HCT116 (cell line): ENCODE data around the gene BFSP1. TPM values are rescaled to one million over a fixed set of nuclear protein-coding genes. Genes with fewer than 3 reads are reported as not detected.

Experiments used
- ATAC-seq: fragments of 200-7000 bp; cut with Tn5 transposase; 2 replicates; pipeline ENCODE4 v1.9.1; 2020; ENCODE audit warnings: mild to moderate bottlenecking, moderate library complexity
- BruUV-seq: library from RNA; stranded (reverse); fragments of 400-500 nt; replicated peaks from 2 replicates; lab custom pipeline; 2021; lab: Mats Ljungman, UMichigan
- CTCF ChIA-PET: fragments of 300-600 bp; sonication (Branson Sonifier 250); formaldehyde crosslinking; loops from one replicate; lab custom pipeline; 2021; ENCODE audit warnings: antibody characterized with exemption; lab: Charles Lee
- POLR2A ChIA-PET: fragments of 300-600, 350-600 bp; sonication (Branson Sonifier 250); formaldehyde crosslinking; loops from one replicate; lab custom pipeline; 2021; ENCODE audit warnings: antibody characterized with exemption; lab: Charles Lee
- RAD21 ChIA-PET, 2 experiments: fragments of 300-600 bp; sonication (Branson Sonifier 250); formaldehyde crosslinking; loops; one replicate each; lab custom pipeline; 2023; ENCODE audit warnings: low total read pairs in 2 of 2; ENCODE audit not compliant: uncharacterized antibody in 2 of 2, unreplicated experiment in 2 of 2, low non-redundant PET in 1 of 2; lab: Charles Lee
- DNase-seq: peaks from one replicate; pipeline ENCODE4 v3.0.0-alpha.2; 2010; ENCODE audit warnings: low read depth, low spot score
- H2AFZ ChIP-seq: fragments of 200-600 bp; shearing (Covaris generic), sonication (generic); 2 replicates; pipeline ENCODE4 v1.6.1; 2017; ENCODE audit warnings: low read depth, mixed run types, mixed read lengths, antibody characterized with exemption, low read length; ENCODE audit not compliant: poor library complexity, severe bottlenecking
- H3K27ac ChIP-seq: 2 replicates; pipeline ENCODE4 v1.5.1; 2012; ENCODE audit warnings: low read depth, low read length
- H3K27me3 ChIP-seq: fragments of 200-600 bp; sonication (generic); 2 replicates; pipeline ENCODE4 v1.6.1; 2016; ENCODE audit warnings: mixed run types, low read length, mixed read lengths; ENCODE audit not compliant: insufficient read depth
- H3K36me3 ChIP-seq, 2 experiments: fragments of 200-500 bp in 1 of 2; fragments of 200-600 bp in 1 of 2; sonication (Bioruptor generic) in 1 of 2; sonication (generic) in 1 of 2; 2 replicates each; pipeline versions ENCODE4 v1.5.1 to v1.6.1; 2014 to 2016; ENCODE audit warnings: low read length in 2 of 2, inconsistent platforms in 1 of 2, mixed read lengths in 1 of 2, mixed run types in 1 of 2; ENCODE audit not compliant: insufficient read depth in 2 of 2, control insufficient read depth in 1 of 2
- H3K4me1 ChIP-seq, 2 experiments: fragments of 200-600 bp in 1 of 2; sonication (generic) in 1 of 2; 2 replicates each; pipeline versions ENCODE4 v1.5.1 to v1.6.1; 2012 to 2017; ENCODE audit warnings: low read length in 2 of 2, inconsistent platforms in 1 of 2, mild to moderate bottlenecking in 1 of 2, mixed read lengths in 1 of 2, mixed run types in 1 of 2, moderate library complexity in 1 of 2; ENCODE audit not compliant: insufficient read depth in 2 of 2, control insufficient read depth in 1 of 2
- H3K4me2 ChIP-seq: fragments of 200-600 bp; sonication (generic); 2 replicates; pipeline ENCODE4 v1.6.1; 2017; ENCODE audit warnings: mixed run types, low read length, mixed read lengths
- H3K4me3 ChIP-seq, 2 experiments: fragments of 200-600 bp in 1 of 2; sonication (generic) in 1 of 2; replicated peaks in 1 of 2; 2 replicates each; pipeline ENCODE4 v1.5.1; 2011 to 2016; ENCODE audit warnings: low read length in 2 of 2, control low read depth in 1 of 2, low read depth in 1 of 2, mild to moderate bottlenecking in 1 of 2, mixed read lengths in 1 of 2, mixed run types in 1 of 2
- H3K79me2 ChIP-seq: fragments of 200-600 bp; sonication (generic); 2 replicates; pipeline ENCODE4 v1.6.1; 2017; ENCODE audit warnings: mild to moderate bottlenecking, mixed run types, low read length, moderate library complexity, mixed read lengths; ENCODE audit not compliant: insufficient read depth
- H3K9ac ChIP-seq: fragments of 200-600 bp; sonication (generic); 2 replicates; pipeline ENCODE4 v1.6.1; 2016; ENCODE audit warnings: low read length, mixed read lengths
- H3K9me2 ChIP-seq: fragments of 200-600 bp; sonication (generic), shearing (Covaris generic); 2 replicates; pipeline ENCODE4 v1.6.1; 2017; ENCODE audit warnings: mixed run types, mild to moderate bottlenecking, moderate library complexity; ENCODE audit not compliant: insufficient read depth
- H3K9me3 ChIP-seq, 2 experiments: fragments of 200-500 bp in 1 of 2; fragments of 200-600 bp in 1 of 2; sonication (Bioruptor generic) in 1 of 2; sonication (generic) in 1 of 2; 2 replicates each; pipeline ENCODE4 v1.6.1; 2014 to 2017; ENCODE audit warnings: low read length in 2 of 2, mixed read lengths in 2 of 2, inconsistent platforms in 1 of 2, low read depth in 1 of 2, mild to moderate bottlenecking in 1 of 2, mixed run types in 1 of 2, moderate library complexity in 1 of 2; ENCODE audit not compliant: control insufficient read depth in 1 of 2, insufficient read depth in 1 of 2
- H4K20me1 ChIP-seq: fragments of 200-600 bp; sonication (generic), shearing (Covaris generic); 2 replicates; pipeline ENCODE4 v1.6.1; 2017; ENCODE audit warnings: mixed run types, mild to moderate bottlenecking, moderate library complexity; ENCODE audit not compliant: insufficient read depth
- ATF3 ChIP-seq: IDR thresholded peaks from 2 replicates; pipeline ENCODE4 v1.6.1; 2012
- CBX3 ChIP-seq: IDR thresholded peaks from 2 replicates; pipeline ENCODE4 v1.6.1; 2012; ENCODE audit warnings: low read depth
- CEBPB ChIP-seq: IDR thresholded peaks from 2 replicates; pipeline ENCODE4 v1.6.1; 2012; ENCODE audit warnings: low read depth
- CTCF ChIP-seq, 3 experiments: fragments of 200-600 bp in 1 of 3; sonication (generic) in 1 of 3; IDR thresholded peaks in 2 of 3; conservative IDR thresholded peaks in 1 of 3; 2 replicates each; pipeline ENCODE4 v1.5.1; 2012 to 2017; ENCODE audit warnings: low read depth in 2 of 3, low read length in 2 of 3, antibody characterized with exemption in 1 of 3, borderline replicate concordance in 1 of 3, control low read depth in 1 of 3, mild to moderate bottlenecking in 1 of 3, mixed read lengths in 1 of 3, mixed run types in 1 of 3, moderate library complexity in 1 of 3; ENCODE audit not compliant: insufficient read depth in 1 of 3
- EGR1 ChIP-seq: IDR thresholded peaks from 2 replicates; pipeline ENCODE4 v1.6.1; 2012; ENCODE audit warnings: low read depth
- ELF1 ChIP-seq: IDR thresholded peaks from 2 replicates; pipeline ENCODE4 v1.6.1; 2012; ENCODE audit warnings: low read depth, borderline replicate concordance
- EZH2 ChIP-seq: fragments of 200-600 bp; sonication (generic); IDR thresholded peaks from 2 replicates; pipeline ENCODE4 v1.6.1; 2017; ENCODE audit warnings: antibody characterized with exemption, mixed run types
- EZH2phosphoT487 ChIP-seq: fragments of 200-600 bp; IDR thresholded peaks from 2 replicates; pipeline ENCODE4 v1.6.1; 2018; ENCODE audit warnings: antibody characterized with exemption, borderline replicate concordance
- FOSL1 ChIP-seq: IDR thresholded peaks from 2 replicates; pipeline ENCODE4 v1.6.1; 2012; ENCODE audit warnings: low read depth
- JUND ChIP-seq: IDR thresholded peaks from 2 replicates; pipeline ENCODE4 v1.6.1; 2012
- MAX ChIP-seq: IDR thresholded peaks from 2 replicates; pipeline ENCODE4 v1.6.1; 2012
- POLR2A ChIP-seq: IDR thresholded peaks from 2 replicates; pipeline ENCODE4 v1.7.0; 2011; ENCODE audit warnings: borderline replicate concordance; ENCODE audit not compliant: insufficient read depth, insufficient read length; ENCODE audit errors: extremely low read depth
- POLR2AphosphoS5 ChIP-seq: IDR thresholded peaks from 2 replicates; pipeline ENCODE4 v1.6.1; 2011; ENCODE audit warnings: mild to moderate bottlenecking, low read depth, low read length, moderate library complexity
- RAD21 ChIP-seq: IDR thresholded peaks from 2 replicates; pipeline ENCODE4 v1.6.1; 2012; ENCODE audit warnings: low read depth, mild to moderate bottlenecking
- REST ChIP-seq: IDR thresholded peaks from 2 replicates; pipeline ENCODE4 v1.6.1; 2012; ENCODE audit warnings: low read depth
- SIN3A ChIP-seq: IDR thresholded peaks from 2 replicates; pipeline ENCODE4 v1.6.1; 2012; ENCODE audit warnings: low read depth
- SP1 ChIP-seq: IDR thresholded peaks from 2 replicates; pipeline ENCODE4 v1.6.1; 2012; ENCODE audit warnings: low read depth
- SRF ChIP-seq: IDR thresholded peaks from 2 replicates; pipeline ENCODE4 v1.6.1; 2012; ENCODE audit warnings: low read depth
- YY1 ChIP-seq: IDR thresholded peaks from 2 replicates; pipeline ENCODE4 v1.6.1; 2011; ENCODE audit warnings: low read length, low read depth, moderate library complexity, mild to moderate bottlenecking; ENCODE audit not compliant: insufficient replicate concordance; ENCODE audit errors: extremely low read depth
- ZFX ChIP-seq: fragments of 450-650 bp; IDR thresholded peaks from 2 replicates; pipeline ENCODE4 v1.6.1; 2017
- intact Hi-C: fragments of 100-400 bp; cut with micrococcal nuclease; formaldehyde crosslinking; loops from 2 replicates; pipeline ENCODE4 v1.10.0; 2022
- total RNA-seq: library from RNA; stranded (reverse); gene quantifications from one replicate; pipeline ENCODE4 v1.2.1, GENCODE V29; 2021; ENCODE audit not compliant: unreplicated experiment

Gene BFSP1
- total RNA-seq, 1 experiment from 2014 or later = 8.8 TPM

GRCh38 chr20:17480696-17481095, 50.5 kb downstream of the BFSP1 start (continued):
- no peak for TF ChIP-seq SRF
- TF ChIP-seq FOSL1 = no peak
- TF ChIP-seq POLR2AphosphoS5 = no peak
- no peak for TF ChIP-seq POLR2A
- no peak for TF ChIP-seq ZFX
- no peak for TF ChIP-seq CTCF (IDR thresholded peaks at IDR 0.05 in 2 of 3, conservative IDR thresholded peaks at IDR 0.05 in 1 of 3; ENCODE audit: borderline replicate concordance in 1 of 3, insufficient read depth in 1 of 3, low read depth in 2 of 3, low read length in 2 of 3)
- no peak for TF ChIP-seq SIN3A
- no peak for TF ChIP-seq EZH2
- no peak for TF ChIP-seq RAD21
- no peak for TF ChIP-seq JUND
- no peak for TF ChIP-seq MAX
- TF ChIP-seq ELF1 = no peak
- TF ChIP-seq, all 23 proteins: peak for 0

- peaks cover 6% of the 10 kb centered on the region for H3K27me3 ChIP-seq
- TF ChIP-seq SP1 (no peak), ELF1 (no peak), ZFX (no peak), ATF3 (no peak), EGR1 (no peak), SRF (no peak), SIN3A (no peak), CBX3 (no peak), RAD21 (no peak), MAX (no peak), POLR2A (no peak), POLR2AphosphoS5 (no peak), REST (no peak), CEBPB (no peak), YY1 (no peak), EZH2phosphoT487 (no peak)
These were observed 52.0 kb downstream of the BFSP1 start for GRCh38 chr20:17479063-17479657.

More at GRCh38 chr20:17479063-17479657, 52.0 kb downstream of the BFSP1 start:
- ChIA-PET POLR2A (no interaction called here), RAD21 (no interaction called here), CTCF (no interaction called here)
- H3K9me2 ChIP-seq = no peaks in the 10 kb centered on the region
- no TSS peak for BruUV-seq
- H3K4me2 ChIP-seq = no peak overlapping the region
- no peak overlapping the region for H2AFZ ChIP-seq
- H3K9me3 ChIP-seq = no peaks in the 10 kb centered on the region
- H3K4me1 ChIP-seq = no peaks in the 10 kb centered on the region
- H3K79me2 ChIP-seq = no peaks in the 10 kb centered on the region
- intact Hi-C loops = no loop called here
- no peak overlapping the region for H3K9ac ChIP-seq
- DNase-seq = no peak
- no peaks in the 10 kb centered on the region for H4K20me1 ChIP-seq
- H3K4me3 ChIP-seq = no peak overlapping the region
- no peaks in the 10 kb centered on the region for H3K36me3 ChIP-seq
- H3K27ac ChIP-seq = no peak overlapping the region
- no peak for ATAC-seq
